Measurements from ENCODE around the gene CD151.
A peak's percentile ranks its signal among the peaks of the same experiment; 100 is the strongest.

The CD151 gene

GRCh38 chr11:870127-870413 is 37.3 kb downstream of the CD151 start:
- no peak for TF ChIP-seq CTCF (conservative IDR thresholded peaks at IDR 0.05)
- no peak for TF ChIP-seq ZFX (IDR thresholded peaks at IDR 0.05)
- H3K27ac ChIP-seq, result no peak overlapping the region

GRCh38 chr11:870418-870817 is 37.7 kb downstream of the CD151 start:
- H3K27ac ChIP-seq, result no peak overlapping the region
- TF ChIP-seq CTCF (conservative IDR thresholded peaks at IDR 0.05), result no peak
- TF ChIP-seq ZFX (IDR thresholded peaks at IDR 0.05), result no peak

GRCh38 chr11:871472-871871 is 38.7 kb downstream of the CD151 start:
- TF ChIP-seq ZFX (IDR thresholded peaks at IDR 0.05), result no peak
- no peak for TF ChIP-seq CTCF (conservative IDR thresholded peaks at IDR 0.05)
- H3K27ac ChIP-seq, result no peak overlapping the region

- no peak overlapping the region for H3K27ac ChIP-seq
- TF ChIP-seq ZFX (IDR thresholded peaks at IDR 0.05), result no peak
- TF ChIP-seq CTCF (conservative IDR thresholded peaks at IDR 0.05), result no peak
Measured at GRCh38 chr11:872799-873198, 40.0 kb downstream of the CD151 start.

GRCh38 chr11:873706-874105 is 41.0 kb downstream of the CD151 start:
- H3K27ac ChIP-seq, result no peak overlapping the region
- TF ChIP-seq ZFX (IDR thresholded peaks at IDR 0.05) (no peak), CTCF (conservative IDR thresholded peaks at IDR 0.05) (no peak)

- TF ChIP-seq CTCF (conservative IDR thresholded peaks at IDR 0.05) (no peak), ZFX (IDR thresholded peaks at IDR 0.05) (no peak)
- H3K27ac ChIP-seq, result no peak overlapping the region
Measured at GRCh38 chr11:875203-875602, 42.5 kb downstream of the CD151 start.

- TF ChIP-seq ZFX (IDR thresholded peaks at IDR 0.05) (no peak), CTCF (conservative IDR thresholded peaks at IDR 0.05) (no peak)
- peak overlapping the region; percentile 57 for H3K27ac ChIP-seq
Measured at GRCh38 chr11:875769-876301, 43.1 kb downstream of the CD151 start.
